ENCODE measurements around the gene PAX8. TPM values are rescaled to one million over a fixed set of nuclear protein-coding genes. Genes with fewer than 3 reads are reported as not detected.
A peak's percentile ranks its signal among the peaks of the same experiment; 100 is the strongest.

PAX8 gene
- total RNA-seq, 1 donor from 2014 or later, result 0.68 TPM

- no peak for DNase-seq
Observed at GRCh38 chr2:113264713-113265403, 13.9 kb downstream of the PAX8 start.

GRCh38 chr2:113263546-113263945 is 15.2 kb downstream of the PAX8 start:
- DNase-seq, result no peak

GRCh38 chr2:113260991-113261390 is 17.7 kb downstream of the PAX8 start:
- DNase-seq, result no peak

- no peak for DNase-seq
Observed at GRCh38 chr2:113258471-113259147, 20.1 kb downstream of the PAX8 start.

- DNase-seq, result no peak
Observed at GRCh38 chr2:113257516-113258264, 21.0 kb downstream of the PAX8 start.

- DNase-seq, result peak; percentile 29
Observed at GRCh38 chr2:113255140-113256070, 23.3 kb downstream of the PAX8 start.

- no peak for DNase-seq
Observed at GRCh38 chr2:113253453-113253852, 25.3 kb downstream of the PAX8 start.

- no peak for DNase-seq
Observed at GRCh38 chr2:113252047-113252590, 26.6 kb downstream of the PAX8 start.

- peak; percentile 18 for DNase-seq
Observed at GRCh38 chr2:113251118-113251517, 27.6 kb downstream of the PAX8 start.

- DNase-seq, result peak; percentile 89
Observed at GRCh38 chr2:113248997-113249770, 29.5 kb downstream of the PAX8 start.

GRCh38 chr2:113246606-113247005 is 32.1 kb downstream of the PAX8 start:
- no peak for DNase-seq

GRCh38 chr2:113245276-113245711 is 33.4 kb downstream of the PAX8 start:
- DNase-seq, result no peak

- DNase-seq, result no peak
Observed at GRCh38 chr2:113242327-113242726, 36.4 kb downstream of the PAX8 start.

GRCh38 chr2:113240915-113241911 is 37.5 kb downstream of the PAX8 start:
- DNase-seq, result peak; percentile 92

- DNase-seq, result peak; percentile 92
Observed at GRCh38 chr2:113240150-113240914, 38.4 kb downstream of the PAX8 start.

- DNase-seq, result no peak
Observed at GRCh38 chr2:113238871-113239839, 39.6 kb downstream of the PAX8 start.

GRCh38 chr2:113237604-113238160 is 41.0 kb downstream of the PAX8 start:
- DNase-seq, result no peak

Measured in dermis blood vessel endothelial cell (primary cell).